Measurements from ENCODE around the gene TIMP3.
"Not testable (repeated sequence)": the region's sequence is repeated elsewhere in the genome, so short reads cannot be mapped to it uniquely, and the experiment has no call there.

Gene TIMP3

GRCh38 chr22:32864596-32864995 lies 63.1 kb downstream of the TIMP3 start:
- ATAC-seq: no peak

GRCh38 chr22:32866953-32867352 lies 65.4 kb downstream of the TIMP3 start:
- Mint-ChIP-seq H3K27me3 (no peaks in the 10 kb centered on the region), H3K4me3 (no peak overlapping the region), H3K9me3 (no peaks in the 10 kb centered on the region), H3K27ac (no peak overlapping the region), H3K4me1 (no peaks in the 10 kb centered on the region)
- no peak for ATAC-seq
- DNase-seq: no peak

More at GRCh38 chr22:32864596-32864995, 63.1 kb downstream of the TIMP3 start:
- Mint-ChIP-seq H3K4me3 (no peak overlapping the region), H3K9me3 (no peaks in the 10 kb centered on the region), H3K27ac (no peak overlapping the region), H3K27me3 (no peaks in the 10 kb centered on the region), H3K4me1 (no peaks in the 10 kb centered on the region)
- no peak for DNase-seq

- Mint-ChIP-seq H3K4me3 (no peak overlapping the region), H3K9me3 (no peaks in the 10 kb centered on the region), H3K4me1 (no peaks in the 10 kb centered on the region), H3K27me3 (no peaks in the 10 kb centered on the region), H3K27ac (no peak overlapping the region)
- DNase-seq: no peak
- no peak for ATAC-seq
These were observed 67.4 kb downstream of the TIMP3 start for GRCh38 chr22:32868946-32869345.

- Mint-ChIP-seq H3K9me3 (no peaks in the 10 kb centered on the region), H3K27ac (no peak overlapping the region), H3K27me3 (no peaks in the 10 kb centered on the region), H3K4me1 (no peaks in the 10 kb centered on the region), H3K4me3 (no peak overlapping the region)
- ATAC-seq: no peak
- DNase-seq: no peak
These were observed 69.0 kb downstream of the TIMP3 start for GRCh38 chr22:32870474-32870873.

- H3K27ac Mint-ChIP-seq: peak overlapping the region in 1 of 2 donors; percentile 44
- H3K4me1 Mint-ChIP-seq, DNase-seq, H3K9me3 Mint-ChIP-seq, H3K27me3 Mint-ChIP-seq, ATAC-seq, H3K4me3 Mint-ChIP-seq: not testable (repeated sequence)
These were observed 72.1 kb downstream of the TIMP3 start for GRCh38 chr22:32873604-32874003.

GRCh38 chr22:32874385-32874784 lies 72.9 kb downstream of the TIMP3 start:
- DNase-seq (no peak), ATAC-seq (no peak)
- Mint-ChIP-seq H3K4me1 (no peaks in the 10 kb centered on the region), H3K9me3 (no peaks in the 10 kb centered on the region), H3K27me3 (no peaks in the 10 kb centered on the region), H3K27ac (no peak overlapping the region), H3K4me3 (no peak overlapping the region)

GRCh38 chr22:32874976-32875375 lies 73.5 kb downstream of the TIMP3 start:
- Mint-ChIP-seq H3K27me3 (no peaks in the 10 kb centered on the region), H3K9me3 (no peaks in the 10 kb centered on the region), H3K4me3 (no peak overlapping the region)

GRCh38 chr22:32876516-32876915 lies 75.0 kb downstream of the TIMP3 start:
- Mint-ChIP-seq H3K27ac (no peak overlapping the region), H3K27me3 (no peaks in the 10 kb centered on the region), H3K4me3 (no peak overlapping the region), H3K9me3 (no peaks in the 10 kb centered on the region), H3K4me1 (peaks cover 16% of the 10 kb centered on the region)
- ATAC-seq (no peak), DNase-seq (no peak)

More at GRCh38 chr22:32874976-32875375, 73.5 kb downstream of the TIMP3 start:
- H3K4me1 Mint-ChIP-seq: peaks cover under 1% of the 10 kb centered on the region
- DNase-seq (no peak), ATAC-seq (no peak)
- H3K27ac Mint-ChIP-seq: no peak overlapping the region

GRCh38 chr22:32877196-32877595 lies 75.7 kb downstream of the TIMP3 start:
- ATAC-seq: no peak
- no peaks in the 10 kb centered on the region for H3K9me3 Mint-ChIP-seq

GRCh38 chr22:32879550-32879949 lies 78.0 kb downstream of the TIMP3 start:
- H3K4me3 Mint-ChIP-seq: no peak overlapping the region
- no peaks in the 10 kb centered on the region for H3K9me3 Mint-ChIP-seq
- H3K27me3 Mint-ChIP-seq: no peaks in the 10 kb centered on the region
- ATAC-seq (no peak), DNase-seq (no peak)
- peak overlapping the region in 1 of 2 donors; percentile 52 for H3K27ac Mint-ChIP-seq
- peaks cover 22% of the 10 kb centered on the region for H3K4me1 Mint-ChIP-seq

More at GRCh38 chr22:32877196-32877595, 75.7 kb downstream of the TIMP3 start:
- no peak for DNase-seq
- Mint-ChIP-seq H3K27me3 (no peaks in the 10 kb centered on the region), H3K4me1 (peaks cover 22% of the 10 kb centered on the region), H3K27ac (no peak overlapping the region), H3K4me3 (no peak overlapping the region)

- peak overlapping the region in 1 of 2 donors; percentile 52 for H3K27ac Mint-ChIP-seq
- DNase-seq (no peak), ATAC-seq (no peak)
- peaks cover 22% of the 10 kb centered on the region for H3K4me1 Mint-ChIP-seq
- H3K9me3 Mint-ChIP-seq: no peaks in the 10 kb centered on the region
- no peak overlapping the region for H3K4me3 Mint-ChIP-seq
- H3K27me3 Mint-ChIP-seq: no peaks in the 10 kb centered on the region
These were observed 78.6 kb downstream of the TIMP3 start for GRCh38 chr22:32880061-32880460.

GRCh38 chr22:32880505-32880892 lies 79.0 kb downstream of the TIMP3 start:
- H3K4me3 Mint-ChIP-seq: peak overlapping the region in 1 of 2 donors; percentile 63
- no peaks in the 10 kb centered on the region for H3K9me3 Mint-ChIP-seq
- no peaks in the 10 kb centered on the region for H3K27me3 Mint-ChIP-seq
- peaks cover 22% of the 10 kb centered on the region for H3K4me1 Mint-ChIP-seq
- peak overlapping the region in 1 of 2 donors; percentile 91 for H3K27ac Mint-ChIP-seq
- DNase-seq: no peak
- no peak for ATAC-seq

- Mint-ChIP-seq H3K27me3 (no peaks in the 10 kb centered on the region), H3K4me3 (peak overlapping the region in 1 of 2 donors; percentile 63), H3K4me1 (peaks cover 22% of the 10 kb centered on the region), H3K27ac (peak overlapping the region; percentile 80 to 91), H3K9me3 (no peaks in the 10 kb centered on the region)
- ATAC-seq: no peak
- DNase-seq: peak in 1 of 2 donors; percentile 3
These were observed 79.5 kb downstream of the TIMP3 start for GRCh38 chr22:32880893-32881596.

GRCh38 chr22:32882360-32882755 lies 80.9 kb downstream of the TIMP3 start:
- H3K4me1 Mint-ChIP-seq: peaks cover 22% of the 10 kb centered on the region
- no peak for DNase-seq
- H3K9me3 Mint-ChIP-seq: no peaks in the 10 kb centered on the region
- H3K27me3 Mint-ChIP-seq: no peaks in the 10 kb centered on the region
- H3K27ac Mint-ChIP-seq: peak overlapping the region; percentile 40 to 91
- ATAC-seq: no peak
- H3K4me3 Mint-ChIP-seq: peak overlapping the region in 1 of 2 donors; percentile 42

GRCh38 chr22:32882774-32883530 lies 81.4 kb downstream of the TIMP3 start:
- no peaks in the 10 kb centered on the region for H3K9me3 Mint-ChIP-seq
- no peak for DNase-seq
- H3K4me1 Mint-ChIP-seq: peaks cover 22% of the 10 kb centered on the region
- ATAC-seq: no peak
- H3K4me3 Mint-ChIP-seq: no peak overlapping the region
- peak overlapping the region; percentile 50 to 72 for H3K27ac Mint-ChIP-seq
- H3K27me3 Mint-ChIP-seq: no peaks in the 10 kb centered on the region

GRCh38 chr22:32887324-32887980 lies 85.9 kb downstream of the TIMP3 start:
- Mint-ChIP-seq H3K27ac (no peak overlapping the region), H3K27me3 (no peaks in the 10 kb centered on the region), H3K9me3 (no peaks in the 10 kb centered on the region), H3K4me1 (no peaks in the 10 kb centered on the region), H3K4me3 (no peak overlapping the region)
- ATAC-seq (no peak), DNase-seq (no peak)

All from stimulated activated naive CD8-positive, alpha-beta T cell treated with anti-CD3 and anti-CD28 coated beads, Interleukin-15, amount 100 ng/mL, for 72 hours (primary cell).